Parathyroid adenoma (tissue), 2 donors: Measurements from ENCODE around the gene MED13L.

Source experiments
- H2AFZ ChIP-seq: fragments of 300-600 bp; sonication (generic); one replicate; pipeline ENCODE4 v1.7.0; 2017; ENCODE audit warnings: antibody characterized with exemption, mild to moderate bottlenecking
- H3K27ac ChIP-seq: fragments of 300-600 bp; sonication (generic); one replicate; pipeline ENCODE4 v1.7.0; 2017
- H3K27me3 ChIP-seq: fragments of 300-600 bp; sonication (generic); one replicate; pipeline ENCODE4 v1.7.0; 2017; ENCODE audit warnings: low read length; ENCODE audit not compliant: control insufficient read depth, insufficient read depth
- H3K36me3 ChIP-seq: fragments of 300-600 bp; sonication (generic); one replicate; pipeline ENCODE4 v1.7.0; 2017; ENCODE audit warnings: low read length; ENCODE audit not compliant: control insufficient read depth, insufficient read depth
- H3K4me1 ChIP-seq: fragments of 300-600 bp; sonication (generic); one replicate; pipeline ENCODE4 v1.7.0; 2017; ENCODE audit warnings: control low read depth
- H3K4me2 ChIP-seq: fragments of 300-600 bp; sonication (generic); one replicate; pipeline ENCODE4 v1.7.0; 2017; ENCODE audit warnings: low read length
- H3K4me3 ChIP-seq: fragments of 300-600 bp; sonication (generic); one replicate; pipeline ENCODE4 v1.7.0; 2017; ENCODE audit warnings: low read depth, low read length
- H3K79me2 ChIP-seq: fragments of 300-600 bp; sonication (generic); one replicate; pipeline ENCODE4 v1.7.0; 2017; ENCODE audit warnings: control low read depth
- H3K9ac ChIP-seq: fragments of 300-600 bp; sonication (generic); one replicate; pipeline ENCODE4 v1.7.0; 2017; ENCODE audit warnings: mild to moderate bottlenecking
- H3K9me3 ChIP-seq: fragments of 300-600 bp; sonication (generic); one replicate; pipeline ENCODE4 v1.7.0; 2017; ENCODE audit warnings: low read length; ENCODE audit not compliant: control insufficient read depth
- CTCF ChIP-seq: fragments of 300-600 bp; sonication (generic); IDR thresholded peaks from one replicate; pipeline ENCODE4 v1.7.0; 2017; ENCODE audit warnings: antibody characterized with exemption, mild to moderate bottlenecking
- donor health status: primary hyperparathyroidism.

MED13L gene

GRCh38 chr12:116144384-116144783 lies 133.1 kb downstream of the MED13L start:
- H3K4me1 ChIP-seq = peaks cover 16% of the 10 kb centered on the region

GRCh38 chr12:116143909-116144308 lies 133.6 kb downstream of the MED13L start:
- H3K4me1 ChIP-seq = peaks cover 11% of the 10 kb centered on the region
- no peaks in the 10 kb centered on the region for H3K27me3 ChIP-seq
- no peaks in the 10 kb centered on the region for H3K36me3 ChIP-seq
- H3K9me3 ChIP-seq = no peaks in the 10 kb centered on the region
- TF ChIP-seq CTCF = no peak
- no peak overlapping the region for H3K4me2 ChIP-seq
- H3K27ac ChIP-seq = no peak overlapping the region
- no peak overlapping the region for H3K9ac ChIP-seq
- H2AFZ ChIP-seq = no peak overlapping the region
- H3K4me3 ChIP-seq = no peak overlapping the region
- peaks cover 40% of the 10 kb centered on the region for H3K79me2 ChIP-seq

More at GRCh38 chr12:116144384-116144783, 133.1 kb downstream of the MED13L start:
- no peak overlapping the region for H3K4me3 ChIP-seq
- no peak overlapping the region for H3K27ac ChIP-seq
- no peak overlapping the region for H3K9ac ChIP-seq
- peaks cover 39% of the 10 kb centered on the region for H3K79me2 ChIP-seq
- H3K9me3 ChIP-seq = no peaks in the 10 kb centered on the region
- H3K4me2 ChIP-seq = no peak overlapping the region
- no peak for TF ChIP-seq CTCF
- no peak overlapping the region for H2AFZ ChIP-seq
- no peaks in the 10 kb centered on the region for H3K36me3 ChIP-seq
- no peaks in the 10 kb centered on the region for H3K27me3 ChIP-seq

GRCh38 chr12:116142936-116143898 lies 134.3 kb downstream of the MED13L start:
- no peaks in the 10 kb centered on the region for H3K27me3 ChIP-seq
- H3K4me1 ChIP-seq = peaks cover 11% of the 10 kb centered on the region
- no peak overlapping the region for H3K9ac ChIP-seq
- H3K4me2 ChIP-seq = no peak overlapping the region
- no peak overlapping the region for H3K27ac ChIP-seq
- H3K36me3 ChIP-seq = no peaks in the 10 kb centered on the region
- H3K4me3 ChIP-seq = no peak overlapping the region
- no peak overlapping the region for H2AFZ ChIP-seq
- TF ChIP-seq CTCF = no peak
- H3K9me3 ChIP-seq = no peaks in the 10 kb centered on the region
- peaks cover 42% of the 10 kb centered on the region for H3K79me2 ChIP-seq

GRCh38 chr12:116141833-116142162 lies 135.7 kb downstream of the MED13L start:
- Histone ChIP-seq H3K27ac (no peak overlapping the region), H3K9ac (no peak overlapping the region), H3K9me3 (no peaks in the 10 kb centered on the region), H3K36me3 (no peaks in the 10 kb centered on the region), H2AFZ (no peak overlapping the region), H3K79me2 (peaks cover 40% of the 10 kb centered on the region), H3K4me3 (no peak overlapping the region), H3K4me2 (no peak overlapping the region), H3K27me3 (no peaks in the 10 kb centered on the region), H3K4me1 (peaks cover 11% of the 10 kb centered on the region)
- no peak for TF ChIP-seq CTCF
